HG02678 (cell line): ENCODE data around the gene COPB2.

ENCODE experiments used
- ATAC-seq: cut with Tn5 transposase; IDR thresholded peaks from one replicate; pipeline ENCODE4 v1.9.1; 2021; ENCODE audit warnings: mild to moderate bottlenecking, moderate library complexity; ENCODE audit not compliant: unreplicated experiment

The COPB2 gene

DNA sequence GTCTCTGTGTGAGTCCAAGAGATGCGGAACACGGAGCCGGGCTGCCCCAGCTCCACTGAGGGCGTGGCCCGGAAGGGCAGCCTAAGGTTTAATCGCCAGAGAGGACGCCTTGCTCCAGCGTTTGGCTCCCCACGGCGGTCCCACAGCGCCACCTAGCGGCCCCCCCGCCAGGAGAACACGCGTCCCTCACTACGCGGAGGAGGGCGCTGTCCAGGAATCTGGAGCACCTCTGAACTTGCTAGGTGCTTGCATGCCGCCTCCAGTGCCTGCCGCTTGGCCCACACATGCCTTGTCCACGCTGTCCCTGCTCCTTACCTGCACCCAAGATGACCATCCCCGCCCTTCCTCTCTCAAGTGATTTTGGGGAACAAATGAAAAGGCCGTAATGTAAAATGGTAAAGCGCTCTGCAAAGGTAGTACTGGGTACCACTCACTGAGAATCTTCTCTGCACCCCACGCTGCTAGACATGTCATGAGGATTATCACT, 60.0 kb downstream of the COPB2 start:
- peak; percentile 96 for ATAC-seq

GRCh38 chr3:139328356-139328755, 61.1 kb downstream of the COPB2 start:
- no peak for ATAC-seq

DNA sequence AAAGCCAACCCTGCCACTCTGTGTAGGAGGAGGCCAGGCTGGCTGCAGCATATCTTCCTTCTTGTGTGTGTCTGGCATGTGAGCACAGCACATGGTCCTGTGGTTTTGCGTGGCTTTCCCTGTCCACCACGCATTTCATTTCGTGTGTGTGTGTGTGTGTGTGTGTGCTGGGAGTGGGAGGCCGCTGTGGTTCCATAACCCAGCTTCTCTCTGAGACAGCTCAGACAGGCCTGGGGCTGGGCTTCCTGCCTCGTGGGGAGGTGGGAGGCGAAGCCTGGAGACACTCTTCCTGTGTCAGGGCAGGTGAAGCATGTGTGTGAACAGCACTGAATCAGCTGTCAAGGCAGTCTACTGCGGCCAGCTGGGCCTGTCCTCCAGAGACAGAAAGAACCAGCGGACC, 61.6 kb downstream of the COPB2 start:
- no peak for ATAC-seq

GRCh38 chr3:139327231-139327630, 62.2 kb downstream of the COPB2 start:
- ATAC-seq, result no peak

GRCh38 chr3:139326707-139327106, 62.7 kb downstream of the COPB2 start:
- no peak for ATAC-seq

- ATAC-seq, result no peak
Observed at GRCh38 chr3:139326131-139326530, 63.3 kb downstream of the COPB2 start.

- no peak for ATAC-seq
Observed at GRCh38 chr3:139325551-139325950, 63.9 kb downstream of the COPB2 start.

DNA sequence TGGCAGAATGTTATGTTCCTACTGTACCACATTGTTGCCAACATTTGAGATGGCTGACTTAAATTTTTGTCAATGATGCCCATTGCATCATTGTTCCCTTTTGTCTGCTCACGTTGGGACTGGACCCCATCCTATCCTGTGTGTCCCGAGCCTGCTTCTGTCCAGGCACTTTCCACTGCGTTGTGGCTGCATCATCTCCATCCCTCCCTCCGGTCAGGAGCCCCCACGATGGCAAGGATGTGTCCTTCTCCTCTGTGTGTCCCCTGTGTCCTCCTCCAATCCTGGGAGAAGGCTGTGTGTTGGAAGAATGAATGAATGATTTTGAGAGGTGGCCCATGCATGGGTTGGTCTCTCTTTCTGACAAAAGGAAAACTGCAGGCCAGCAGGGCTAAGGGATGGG, 65.0 kb downstream of the COPB2 start:
- no peak for ATAC-seq

DNA sequence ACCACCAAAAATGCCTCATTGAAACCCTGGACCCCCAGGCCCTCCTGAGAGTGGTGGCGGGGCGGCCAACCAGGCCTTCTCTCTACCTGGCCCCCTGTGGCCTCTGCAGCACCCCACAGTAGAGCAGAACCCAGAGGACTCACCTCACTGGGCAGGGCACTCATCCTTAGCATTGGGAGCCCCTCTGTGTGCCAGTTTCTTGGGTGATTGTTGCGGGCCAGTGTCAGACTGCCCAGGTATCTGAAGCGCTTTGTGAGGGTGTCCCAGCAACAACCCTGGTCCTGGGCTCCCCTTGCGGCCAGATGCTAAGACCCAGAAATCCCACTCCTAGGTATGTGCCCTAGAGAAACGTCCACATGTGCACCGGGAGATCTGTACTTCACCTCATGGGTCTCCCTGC, 66.3 kb downstream of the COPB2 start:
- no peak for ATAC-seq

DNA sequence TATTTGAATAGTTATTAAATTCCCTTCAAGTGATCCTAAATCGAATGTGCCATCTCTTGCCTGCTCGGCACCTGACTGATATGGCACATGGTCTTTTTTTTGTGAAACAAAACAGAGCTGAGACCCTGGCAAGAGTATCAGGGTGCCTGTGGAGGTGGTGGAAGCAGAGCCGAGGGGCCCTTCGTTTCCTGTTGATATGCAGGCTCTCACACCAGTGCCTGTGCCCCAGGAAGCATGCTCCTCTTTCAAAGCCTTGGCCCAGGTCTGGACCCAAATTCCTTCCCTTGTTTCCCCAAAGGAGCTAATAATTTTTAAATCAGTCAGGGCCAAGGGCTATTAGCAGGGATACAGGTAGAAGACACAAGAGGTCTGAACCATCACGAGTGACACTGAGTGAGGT, 67.1 kb downstream of the COPB2 start:
- no peak for ATAC-seq

DNA sequence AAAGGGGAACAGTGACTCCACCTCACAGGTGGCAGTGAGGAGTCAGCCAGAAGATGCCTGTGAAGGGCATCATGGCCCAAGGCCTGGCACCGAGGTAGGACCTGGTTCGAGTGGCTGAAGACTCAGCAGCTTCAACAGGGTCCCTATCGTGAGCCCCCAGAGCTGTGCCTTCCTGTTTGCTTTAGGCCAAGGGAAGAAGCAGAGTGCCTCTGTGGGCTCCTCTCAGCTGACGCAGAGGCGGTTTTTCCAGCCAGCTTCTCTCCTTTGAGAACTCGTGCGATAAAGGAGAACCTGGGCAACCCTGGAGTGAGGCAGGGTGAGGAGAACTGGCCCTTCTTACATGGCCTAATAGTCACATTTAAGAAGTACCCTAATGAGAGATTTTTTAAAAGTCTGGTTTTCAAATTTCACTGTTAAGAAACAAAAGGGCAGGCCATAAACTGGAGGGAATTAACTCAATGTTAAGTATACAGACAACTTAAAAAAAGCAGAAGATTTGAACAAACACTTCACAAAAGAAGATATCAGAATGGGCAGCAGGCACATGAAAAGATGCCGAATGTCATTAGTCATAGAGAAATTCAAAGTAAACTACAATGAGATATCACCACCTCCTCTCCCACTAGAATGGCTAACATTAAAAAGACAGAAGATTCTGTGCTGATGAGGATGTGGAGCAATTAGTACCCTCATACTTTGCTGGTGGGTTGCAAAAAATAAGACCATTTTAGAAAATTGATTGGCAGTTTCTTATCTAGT, 68.7 kb downstream of the COPB2 start:
- ATAC-seq, result no peak

- no peak for ATAC-seq
Observed at GRCh38 chr3:139319428-139320402, 69.7 kb downstream of the COPB2 start.

GRCh38 chr3:139318826-139319225, 70.6 kb downstream of the COPB2 start:
- ATAC-seq, result no peak

- ATAC-seq, result no peak
Observed at GRCh38 chr3:139318431-139318816, 71.0 kb downstream of the COPB2 start.

DNA sequence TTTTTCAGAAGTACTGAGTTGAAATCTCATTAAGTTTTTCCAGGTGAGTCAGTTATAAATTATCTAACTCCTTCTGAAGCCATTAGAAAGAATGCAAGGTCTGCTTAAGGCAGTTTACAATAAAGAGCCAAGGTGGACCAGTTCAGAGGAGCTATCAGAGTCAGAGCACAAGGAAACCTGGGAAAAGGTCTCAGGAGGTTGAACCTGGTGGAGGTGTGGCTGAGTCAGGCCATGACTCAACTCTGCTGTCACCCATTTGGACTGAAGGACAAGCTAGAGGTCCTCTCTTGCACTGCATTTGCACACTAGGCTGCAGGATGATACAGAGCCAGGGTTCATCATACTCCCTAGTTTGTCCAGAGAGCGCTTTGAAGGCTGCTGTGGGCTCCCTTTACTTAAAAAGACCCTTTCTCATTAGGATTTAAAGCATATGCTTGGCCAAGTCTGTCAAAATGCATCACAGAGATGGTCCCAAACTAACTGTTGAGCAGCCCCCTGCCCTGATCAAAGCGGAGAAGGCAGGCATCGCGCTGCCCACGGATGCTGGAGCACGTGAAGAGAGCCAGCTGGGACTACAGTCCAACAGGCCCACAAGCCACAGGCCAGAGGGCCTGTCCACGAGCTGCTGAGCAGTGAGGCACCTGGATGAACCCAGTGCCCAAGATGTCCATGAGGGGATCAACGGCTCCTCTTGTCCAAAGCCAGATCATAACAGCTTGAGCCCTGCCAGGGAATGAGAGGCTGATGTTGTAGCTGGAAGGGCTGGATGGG, 71.6 kb downstream of the COPB2 start:
- no peak for ATAC-seq

- ATAC-seq, result no peak
Observed at GRCh38 chr3:139317215-139317614, 72.2 kb downstream of the COPB2 start.

- ATAC-seq, result no peak
Observed at GRCh38 chr3:139313921-139314320, 75.5 kb downstream of the COPB2 start.

DNA sequence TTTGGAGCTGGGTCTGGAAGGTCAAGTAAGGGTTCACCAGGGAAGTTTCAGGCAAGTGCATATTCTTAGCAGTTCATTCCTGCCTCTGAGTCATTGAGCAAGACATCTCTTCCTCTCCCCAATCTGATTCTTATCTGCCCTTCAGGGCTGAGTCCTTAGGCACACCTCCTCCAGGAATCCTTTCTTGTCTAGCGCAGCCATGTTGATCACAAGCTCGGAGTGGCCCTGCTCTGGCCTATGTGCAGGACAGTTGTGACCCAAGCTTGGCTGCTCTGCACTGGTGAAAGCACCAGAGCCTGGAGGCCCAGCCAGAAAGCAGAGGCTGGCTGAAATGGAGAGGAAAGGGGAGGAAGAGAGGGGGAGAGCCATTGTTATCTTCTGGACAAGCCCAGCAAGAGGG, 76.5 kb downstream of the COPB2 start:
- no peak for ATAC-seq

DNA sequence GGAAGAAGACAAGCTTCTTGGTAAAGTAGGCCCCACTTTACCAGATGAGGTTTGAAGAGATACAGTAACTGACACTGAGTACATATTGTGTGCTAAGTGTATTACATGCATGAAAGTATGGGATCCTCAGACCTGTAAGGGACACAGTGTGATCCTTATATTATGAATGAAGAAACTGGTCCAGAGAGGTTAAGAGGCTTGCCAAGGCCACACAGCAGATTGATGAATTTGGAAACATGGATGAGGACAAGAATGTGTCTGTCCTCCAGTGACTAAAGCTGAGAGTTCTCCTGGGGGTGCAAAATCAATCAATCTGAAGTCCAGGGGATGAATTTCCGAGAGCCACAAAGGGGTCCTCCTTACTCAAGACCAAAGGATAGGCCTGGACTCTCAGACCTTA, 77.0 kb downstream of the COPB2 start:
- no peak for ATAC-seq

- ATAC-seq, result no peak
Observed at GRCh38 chr3:139311557-139311956, 77.9 kb downstream of the COPB2 start.

- no peak for ATAC-seq
Observed at GRCh38 chr3:139310474-139310933, 78.9 kb downstream of the COPB2 start.
